SU-DHL-6 (cell line): ENCODE results near the gene ATP2B2.

Experiments
- H2AFZ ChIP-seq: fragments of 200-600 bp; sonication (generic); 2 replicates; pipeline ENCODE4 v1.6.1; 2014; ENCODE audit warnings: low read depth, mild to moderate bottlenecking, moderate library complexity, mixed read lengths, antibody characterized with exemption, low read length; ENCODE audit not compliant: severe bottlenecking
- H3F3A ChIP-seq: fragments of 200-600 bp; shearing (Covaris generic); 2 replicates; pipeline ENCODE4 v1.6.0; 2016; ENCODE audit warnings: antibody characterized with exemption, mild to moderate bottlenecking; ENCODE audit not compliant: insufficient read depth
- H3K27ac ChIP-seq: fragments of 200-600 bp; sonication (generic); 2 replicates; pipeline ENCODE4 v1.5.1; 2016; ENCODE audit warnings: low read depth, mild to moderate bottlenecking, low read length, moderate library complexity, mixed read lengths
- H3K27me3 ChIP-seq: fragments of 200-600 bp; sonication (generic), shearing (Covaris generic); 2 replicates; pipeline ENCODE4 v1.6.0; 2014; ENCODE audit warnings: mild to moderate bottlenecking, low read length
- H3K36me3 ChIP-seq: fragments of 200-600 bp; sonication (generic); 2 replicates; pipeline ENCODE4 v1.6.1; 2014; ENCODE audit warnings: mild to moderate bottlenecking, low read length, mixed read lengths
- H3K4me2 ChIP-seq: fragments of 300-600, 200-600 bp; shearing (Covaris generic), sonication (generic); 2 replicates; pipeline ENCODE4 v1.6.0; 2014; ENCODE audit warnings: low read length, low read depth, mild to moderate bottlenecking; ENCODE audit not compliant: poor library complexity, severe bottlenecking
- H3K4me3 ChIP-seq: fragments of 200-600 bp; sonication (generic); 2 replicates; pipeline ENCODE4 v1.5.1; 2014; ENCODE audit warnings: antibody characterized with exemption, low read length, mild to moderate bottlenecking, mixed read lengths; ENCODE audit not compliant: insufficient read depth, poor library complexity, severe bottlenecking
- H3K79me2 ChIP-seq: fragments of 200-600 bp; sonication (generic); 2 replicates; pipeline ENCODE4 v1.6.1; 2014; ENCODE audit warnings: mild to moderate bottlenecking, low read length, moderate library complexity; ENCODE audit not compliant: insufficient read depth
- H3K9ac ChIP-seq: fragments of 200-600 bp; sonication (generic); 2 replicates; pipeline ENCODE4 v1.7.0; 2014; ENCODE audit warnings: mild to moderate bottlenecking, low read length
- H3K9me2 ChIP-seq: fragments of 200-600 bp; sonication (generic); replicated peaks from 2 replicates; pipeline ENCODE4 v1.6.1; 2014; ENCODE audit warnings: low read length; ENCODE audit not compliant: insufficient read depth
- H3K9me3 ChIP-seq: fragments of 200-600 bp; sonication (generic); 2 replicates; pipeline ENCODE4 v1.6.1; 2014; ENCODE audit warnings: low read length, mixed read lengths; ENCODE audit not compliant: insufficient read depth
- H4K20me1 ChIP-seq: fragments of 200-600 bp; sonication (generic); 2 replicates; pipeline ENCODE4 v1.6.1; 2014; ENCODE audit warnings: low read depth, mild to moderate bottlenecking, antibody characterized with exemption, low read length, moderate library complexity, mixed read lengths
- CTCF ChIP-seq: fragments of 200-600 bp; sonication (generic); IDR thresholded peaks from one replicate; pipeline ENCODE4 v1.5.1; 2017; ENCODE audit warnings: antibody characterized with exemption, mild to moderate bottlenecking, low read length, moderate library complexity; ENCODE audit not compliant: insufficient read depth, poor library complexity, severe bottlenecking
- EZH2phosphoT487 ChIP-seq: fragments of 200-600 bp; sonication (generic), shearing (Covaris generic); conservative IDR thresholded peaks from 2 replicates; pipeline ENCODE4 v1.6.1; 2018; ENCODE audit warnings: mild to moderate bottlenecking, antibody characterized with exemption, low read length, moderate library complexity, mixed read lengths

Gene ATP2B2

GRCh38 chr3:10505791-10506585, 602 bp upstream of the ATP2B2 start:
- Histone ChIP-seq H3F3A (no peaks in the 10 kb centered on the region), H3K9ac (no peak overlapping the region), H3K9me3 (no peaks in the 10 kb centered on the region), H2AFZ (no peak overlapping the region), H3K9me2 (no peaks in the 10 kb centered on the region), H3K36me3 (no peaks in the 10 kb centered on the region), H3K79me2 (no peaks in the 10 kb centered on the region), H3K27me3 (no peaks in the 10 kb centered on the region), H4K20me1 (no peaks in the 10 kb centered on the region), H3K4me2 (no peak overlapping the region), H3K27ac (no peak overlapping the region), H3K4me3 (no peak overlapping the region)
- TF ChIP-seq CTCF, result no peak
- no peak for TF ChIP-seq EZH2phosphoT487

GRCh38 chr3:10504171-10505049, 976 bp downstream of the ATP2B2 start:
- TF ChIP-seq CTCF, result no peak
- TF ChIP-seq EZH2phosphoT487, result no peak
- Histone ChIP-seq H3K79me2 (no peaks in the 10 kb centered on the region), H3F3A (no peaks in the 10 kb centered on the region), H3K9me2 (no peaks in the 10 kb centered on the region), H3K9me3 (no peaks in the 10 kb centered on the region), H3K36me3 (no peaks in the 10 kb centered on the region), H3K4me2 (no peak overlapping the region), H3K4me3 (no peak overlapping the region), H3K9ac (no peak overlapping the region), H3K27ac (no peak overlapping the region), H2AFZ (no peak overlapping the region), H3K27me3 (no peaks in the 10 kb centered on the region), H4K20me1 (no peaks in the 10 kb centered on the region)

GRCh38 chr3:10503217-10503796, 2.1 kb downstream of the ATP2B2 start:
- H2AFZ ChIP-seq, result no peak overlapping the region
- no peak overlapping the region for H3K9ac ChIP-seq
- TF ChIP-seq CTCF (no peak), EZH2phosphoT487 (no peak)
- no peaks in the 10 kb centered on the region for H3K79me2 ChIP-seq
- H3K9me3 ChIP-seq, result no peaks in the 10 kb centered on the region
- no peaks in the 10 kb centered on the region for H3K27me3 ChIP-seq
- no peaks in the 10 kb centered on the region for H4K20me1 ChIP-seq
- H3K4me2 ChIP-seq, result no peak overlapping the region
- no peak overlapping the region for H3K27ac ChIP-seq
- H3K36me3 ChIP-seq, result no peaks in the 10 kb centered on the region
- H3K9me2 ChIP-seq, result no peaks in the 10 kb centered on the region
- no peaks in the 10 kb centered on the region for H3F3A ChIP-seq
- no peak overlapping the region for H3K4me3 ChIP-seq
